ENCODE data around the gene NASP.

DNA sequence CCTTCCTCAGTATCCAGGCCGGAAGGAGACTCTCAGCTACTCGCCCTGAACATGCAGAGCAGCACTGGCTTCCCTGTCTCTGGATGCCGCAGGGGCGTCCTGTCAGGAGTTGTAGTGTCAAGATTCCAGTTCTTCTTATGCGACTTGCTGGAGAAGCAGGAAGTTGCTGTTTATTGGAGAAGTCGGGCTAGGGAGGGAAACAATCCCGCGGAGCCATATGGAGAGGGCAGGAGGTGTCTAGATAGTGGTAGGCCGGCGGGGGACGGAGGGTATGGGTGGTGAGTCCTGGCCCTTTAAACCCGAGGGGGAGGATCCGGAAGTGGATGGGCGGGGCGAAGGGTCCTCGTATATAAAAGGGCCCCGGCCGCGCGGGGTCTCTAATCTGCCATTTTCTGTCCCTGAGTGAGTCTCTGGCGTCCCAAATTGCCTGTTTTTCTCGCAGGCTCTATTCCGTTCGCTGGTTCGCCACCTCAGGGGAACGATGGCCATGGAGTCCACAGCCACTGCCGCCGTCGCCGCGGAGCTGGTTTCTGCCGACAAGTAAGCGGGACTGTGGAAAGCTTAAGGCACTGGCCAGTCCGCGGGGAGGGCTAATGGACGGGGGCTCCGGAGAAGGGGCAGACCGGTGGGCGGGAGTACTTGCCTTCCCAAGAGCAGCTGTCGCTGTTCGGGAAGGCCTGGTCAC is at the start of gene NASP:
- TF ChIP-seq, protein P1, sequence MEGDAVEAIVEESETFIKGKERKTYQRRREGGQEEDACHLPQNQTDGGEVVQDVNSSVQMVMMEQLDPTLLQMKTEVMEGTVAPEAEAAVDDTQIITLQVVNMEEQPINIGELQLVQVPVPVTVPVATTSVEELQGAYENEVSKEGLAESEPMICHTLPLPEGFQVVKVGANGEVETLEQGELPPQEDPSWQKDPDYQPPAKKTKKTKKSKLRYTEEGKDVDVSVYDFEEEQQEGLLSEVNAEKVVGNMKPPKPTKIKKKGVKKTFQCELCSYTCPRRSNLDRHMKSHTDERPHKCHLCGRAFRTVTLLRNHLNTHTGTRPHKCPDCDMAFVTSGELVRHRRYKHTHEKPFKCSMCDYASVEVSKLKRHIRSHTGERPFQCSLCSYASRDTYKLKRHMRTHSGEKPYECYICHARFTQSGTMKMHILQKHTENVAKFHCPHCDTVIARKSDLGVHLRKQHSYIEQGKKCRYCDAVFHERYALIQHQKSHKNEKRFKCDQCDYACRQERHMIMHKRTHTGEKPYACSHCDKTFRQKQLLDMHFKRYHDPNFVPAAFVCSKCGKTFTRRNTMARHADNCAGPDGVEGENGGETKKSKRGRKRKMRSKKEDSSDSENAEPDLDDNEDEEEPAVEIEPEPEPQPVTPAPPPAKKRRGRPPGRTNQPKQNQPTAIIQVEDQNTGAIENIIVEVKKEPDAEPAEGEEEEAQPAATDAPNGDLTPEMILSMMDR (IDR thresholded peaks at IDR 0.05; ENCODE audit: borderline replicate concordance, extremely low read depth, low read length, poor library complexity, severe bottlenecking) = no peak
- no peak for TF ChIP-seq EZH2 (IDR thresholded peaks at IDR 0.05; ENCODE audit: borderline replicate concordance, low read depth, low read length, severe bottlenecking)

All from DND-41 (cell line).